Measurements from ENCODE around the gene GAB2.
A peak's percentile ranks its signal among the peaks of the same experiment; 100 is the strongest.

GAB2 gene

GRCh38 chr11:78438298-78438975 lies 20.8 kb upstream of the GAB2 start:
- TF ChIP-seq CTCF (IDR thresholded peaks at IDR 0.05), result no peak
- Histone ChIP-seq H3K36me3 (ENCODE audit: control insufficient read depth, insufficient read depth, low read length) (no peaks in the 10 kb centered on the region), H3K27me3 (ENCODE audit: control insufficient read depth, insufficient read depth, low read length) (no peaks in the 10 kb centered on the region)

GRCh38 chr11:78432956-78433355 lies 15.3 kb upstream of the GAB2 start:
- no peaks in the 10 kb centered on the region for H3K79me2 ChIP-seq
- H3K27ac ChIP-seq, result no peak overlapping the region
- H2AFZ ChIP-seq, result no peak overlapping the region
- H3K4me3 ChIP-seq (ENCODE audit: low read depth, low read length), result no peak overlapping the region
- no peaks in the 10 kb centered on the region for H3K36me3 ChIP-seq (ENCODE audit: control insufficient read depth, insufficient read depth, low read length)
- TF ChIP-seq CTCF (IDR thresholded peaks at IDR 0.05), result no peak
- H3K9ac ChIP-seq, result no peak overlapping the region
- H3K4me2 ChIP-seq (ENCODE audit: low read length), result no peak overlapping the region
- H3K9me3 ChIP-seq (ENCODE audit: control insufficient read depth, low read length), result no peaks in the 10 kb centered on the region
- no peaks in the 10 kb centered on the region for H3K27me3 ChIP-seq (ENCODE audit: control insufficient read depth, insufficient read depth, low read length)
- no peaks in the 10 kb centered on the region for H3K4me1 ChIP-seq

More at GRCh38 chr11:78438298-78438975, 20.8 kb upstream of the GAB2 start:
- no peaks in the 10 kb centered on the region for H3K9me3 ChIP-seq (ENCODE audit: control insufficient read depth, low read length)
- H3K4me2 ChIP-seq (ENCODE audit: low read length), result no peak overlapping the region
- no peak overlapping the region for H3K27ac ChIP-seq
- no peaks in the 10 kb centered on the region for H3K4me1 ChIP-seq
- no peak overlapping the region for H3K9ac ChIP-seq
- no peaks in the 10 kb centered on the region for H3K79me2 ChIP-seq
- no peak overlapping the region for H2AFZ ChIP-seq
- H3K4me3 ChIP-seq (ENCODE audit: low read depth, low read length), result no peak overlapping the region

GRCh38 chr11:78432058-78432515 lies 14.5 kb upstream of the GAB2 start:
- Histone ChIP-seq H3K27ac (no peak overlapping the region), H3K9ac (no peak overlapping the region), H3K4me3 (ENCODE audit: low read depth, low read length) (no peak overlapping the region), H3K4me1 (no peaks in the 10 kb centered on the region), H3K36me3 (ENCODE audit: control insufficient read depth, insufficient read depth, low read length) (no peaks in the 10 kb centered on the region), H3K4me2 (ENCODE audit: low read length) (no peak overlapping the region), H3K79me2 (no peaks in the 10 kb centered on the region), H2AFZ (no peak overlapping the region), H3K27me3 (ENCODE audit: control insufficient read depth, insufficient read depth, low read length) (no peaks in the 10 kb centered on the region), H3K9me3 (ENCODE audit: control insufficient read depth, low read length) (no peaks in the 10 kb centered on the region)
- TF ChIP-seq CTCF (IDR thresholded peaks at IDR 0.05), result peak; percentile 32

- Histone ChIP-seq H3K36me3 (ENCODE audit: control insufficient read depth, insufficient read depth, low read length) (no peaks in the 10 kb centered on the region), H3K79me2 (no peaks in the 10 kb centered on the region), H3K4me2 (ENCODE audit: low read length) (no peak overlapping the region), H3K27me3 (ENCODE audit: control insufficient read depth, insufficient read depth, low read length) (no peaks in the 10 kb centered on the region), H3K27ac (no peak overlapping the region), H3K9ac (no peak overlapping the region), H3K4me3 (ENCODE audit: low read depth, low read length) (no peak overlapping the region), H2AFZ (no peak overlapping the region), H3K4me1 (no peaks in the 10 kb centered on the region), H3K9me3 (ENCODE audit: control insufficient read depth, low read length) (no peaks in the 10 kb centered on the region)
- TF ChIP-seq CTCF (IDR thresholded peaks at IDR 0.05), result no peak
Measured at GRCh38 chr11:78429660-78430059, 12.0 kb upstream of the GAB2 start.

GRCh38 chr11:78429209-78429608 lies 11.6 kb upstream of the GAB2 start:
- Histone ChIP-seq H3K4me2 (ENCODE audit: low read length) (no peak overlapping the region), H3K79me2 (no peaks in the 10 kb centered on the region), H3K9me3 (ENCODE audit: control insufficient read depth, low read length) (no peaks in the 10 kb centered on the region), H3K9ac (no peak overlapping the region), H2AFZ (no peak overlapping the region), H3K27ac (no peak overlapping the region), H3K27me3 (ENCODE audit: control insufficient read depth, insufficient read depth, low read length) (no peaks in the 10 kb centered on the region), H3K4me1 (no peaks in the 10 kb centered on the region), H3K4me3 (ENCODE audit: low read depth, low read length) (no peak overlapping the region), H3K36me3 (ENCODE audit: control insufficient read depth, insufficient read depth, low read length) (no peaks in the 10 kb centered on the region)
- TF ChIP-seq CTCF (IDR thresholded peaks at IDR 0.05), result no peak
